ENCODE measurements around the gene NHSL2.

Gene NHSL2

DNA sequence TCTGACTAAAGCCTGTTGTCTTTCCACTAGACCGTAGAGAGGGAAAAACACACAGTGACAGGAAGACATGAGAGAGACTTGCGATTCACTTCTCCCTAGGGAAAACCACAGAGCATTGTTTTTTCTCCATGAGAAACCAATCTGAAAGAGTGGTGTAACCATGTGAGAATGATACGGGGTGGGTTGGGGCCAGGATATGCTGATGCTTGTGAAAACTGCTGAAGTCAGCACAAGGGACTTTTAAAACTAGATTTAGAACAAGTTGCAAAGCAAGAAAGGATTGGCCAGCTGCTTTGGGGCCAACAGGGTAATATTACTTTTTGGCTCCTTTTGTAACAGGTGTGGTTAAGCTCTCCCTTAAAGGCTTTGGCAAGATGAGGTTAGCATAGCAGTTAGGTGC is 66.1 kb downstream of the NHSL2 start:
- H3K27ac ChIP-seq, result no peak overlapping the region
- H3K4me3 ChIP-seq, result no peak overlapping the region

DNA sequence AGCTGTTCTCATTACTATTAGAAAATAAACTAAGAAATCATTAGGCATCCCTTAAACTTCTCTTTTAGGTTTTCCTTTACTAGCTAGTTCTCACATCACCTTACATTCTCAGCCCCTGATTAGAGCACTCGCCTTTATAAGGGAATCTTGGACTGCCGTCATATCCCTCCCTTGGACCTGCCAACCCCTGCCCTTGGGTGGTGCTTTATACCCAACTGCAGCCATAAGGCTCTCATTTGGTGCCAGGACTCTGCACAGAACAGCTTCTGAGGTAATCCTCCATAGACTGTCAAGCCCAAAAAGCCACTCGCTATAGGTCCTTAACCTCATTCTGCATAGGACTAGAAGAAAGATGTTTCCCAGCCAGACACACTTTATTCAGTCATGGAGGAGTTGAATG is 67.5 kb downstream of the NHSL2 start:
- H3K4me3 ChIP-seq, result no peak overlapping the region
- no peak overlapping the region for H3K27ac ChIP-seq

DNA sequence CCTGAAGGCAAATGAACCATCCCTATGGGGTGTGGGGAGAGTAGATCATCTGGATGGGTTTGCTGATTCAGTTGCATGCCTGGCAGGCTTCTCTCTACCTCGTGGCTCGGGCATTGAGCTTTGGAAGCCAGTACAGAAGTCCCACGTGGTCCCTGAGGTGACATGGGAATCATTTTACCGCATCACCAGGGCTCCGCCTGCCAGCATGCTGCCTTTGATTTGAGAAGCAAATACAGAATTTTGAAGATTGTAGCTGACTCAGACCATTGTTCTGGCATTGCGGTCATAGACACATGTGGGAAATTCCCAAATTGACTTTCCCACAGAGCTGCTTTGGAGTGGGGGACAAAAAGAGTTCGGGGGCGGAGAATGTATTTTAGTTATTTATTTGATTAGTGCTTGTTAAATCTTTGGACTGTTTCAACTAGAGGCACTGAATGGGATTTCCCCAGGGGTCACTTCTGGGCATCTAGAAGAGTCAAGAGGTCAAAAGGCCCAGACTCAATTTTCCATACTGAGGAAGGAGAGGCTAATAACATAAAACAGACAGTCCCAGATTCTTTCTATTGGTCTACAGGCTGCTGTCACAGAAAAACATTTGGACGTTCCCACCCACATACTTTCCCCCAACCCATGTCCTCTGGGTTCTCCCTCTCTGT is 79.3 kb downstream of the NHSL2 start:
- no peak overlapping the region for H3K4me3 ChIP-seq
- H3K27ac ChIP-seq, result peak overlapping the region in 1 of 21 experiments; percentile 14

DNA sequence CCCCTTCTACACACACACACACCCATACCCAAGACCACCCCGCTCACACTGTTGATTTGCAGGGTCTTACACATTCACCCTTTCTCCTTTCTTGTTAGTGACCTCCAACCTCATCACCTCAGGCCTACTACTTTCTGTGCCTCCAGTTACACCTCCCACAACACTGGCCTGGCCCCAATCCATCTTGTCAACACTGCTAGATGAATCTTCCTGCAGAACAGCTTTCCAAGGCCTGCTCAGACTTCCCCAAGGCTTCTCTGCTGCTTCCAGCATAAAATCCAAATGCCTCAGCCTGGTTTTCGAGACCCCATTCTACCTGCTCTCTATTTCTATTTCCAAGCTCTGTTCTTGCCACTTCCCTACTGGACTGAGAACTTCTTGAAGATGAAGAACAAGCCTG is 79.9 kb downstream of the NHSL2 start:
- no peak overlapping the region for H3K4me3 ChIP-seq
- H3K27ac ChIP-seq, result peak overlapping the region in 1 of 21 experiments; percentile 14

DNA sequence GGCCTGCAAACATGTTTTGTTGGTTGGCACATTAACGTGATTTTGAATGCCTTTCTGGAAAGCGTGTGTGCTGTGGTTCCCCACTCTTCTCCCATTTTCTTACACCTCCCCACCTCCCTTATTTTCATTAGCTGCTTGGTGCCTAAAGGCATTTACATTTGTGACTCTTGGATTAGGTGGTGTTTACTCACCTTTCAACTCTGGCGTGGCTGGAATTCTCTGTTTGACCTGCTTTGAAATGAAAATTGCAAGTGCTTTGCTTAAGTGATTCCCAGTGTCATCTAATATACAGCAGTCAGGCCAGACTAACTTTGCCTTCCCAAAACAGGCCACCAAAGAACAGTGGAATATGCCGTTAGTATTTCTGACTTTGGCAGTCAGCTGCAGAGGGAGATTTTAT is 80.5 kb downstream of the NHSL2 start:
- Histone ChIP-seq H3K4me3 (no peak overlapping the region), H3K27ac (no peak overlapping the region)

DNA sequence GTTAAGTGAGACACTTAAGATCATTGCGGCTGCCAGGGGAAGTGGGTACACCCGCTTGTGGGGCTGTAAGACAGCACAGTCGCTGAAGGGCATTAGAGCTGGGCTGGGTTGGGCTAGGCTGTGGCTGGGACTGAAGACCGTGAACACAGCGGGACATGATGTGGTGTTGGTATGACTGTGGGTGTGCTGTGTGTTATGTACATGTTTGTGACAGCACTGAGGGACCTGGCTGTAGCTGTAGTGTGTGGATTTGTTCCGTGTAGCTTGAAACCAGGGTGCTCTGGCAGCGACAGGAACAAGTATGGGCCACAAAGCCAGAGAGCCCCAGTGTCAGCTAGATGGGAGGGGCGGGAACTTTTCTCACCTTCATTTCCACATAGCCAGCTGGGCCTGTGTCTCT is 82.1 kb downstream of the NHSL2 start:
- Histone ChIP-seq H3K27ac (peak overlapping the region in 6 of 21 experiments; percentile 6 to 61 (median 35)), H3K4me3 (no peak overlapping the region)

DNA sequence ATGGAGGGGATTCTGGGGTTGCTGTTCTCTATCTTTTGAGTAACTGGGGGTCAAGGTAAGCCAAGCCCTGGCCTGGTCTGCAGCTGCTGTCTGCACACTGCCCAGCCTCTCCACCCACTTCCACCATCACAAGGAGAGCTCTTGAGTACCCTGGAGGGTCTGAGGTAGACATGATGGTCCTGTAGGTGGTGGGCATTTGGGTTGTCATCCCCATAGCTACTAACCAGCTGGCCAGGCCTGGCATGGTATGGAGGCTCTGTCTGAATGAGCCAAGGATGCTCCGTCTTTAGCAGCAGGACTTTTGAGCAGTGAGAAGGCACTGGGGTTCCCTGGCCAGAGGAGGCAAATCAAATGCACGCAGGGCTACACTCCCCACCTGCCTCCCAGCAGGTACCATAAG is 82.7 kb downstream of the NHSL2 start:
- H3K27ac ChIP-seq, result peak overlapping the region in 4 of 21 experiments; percentile 31 to 61 (median 48)
- no peak overlapping the region for H3K4me3 ChIP-seq

DNA sequence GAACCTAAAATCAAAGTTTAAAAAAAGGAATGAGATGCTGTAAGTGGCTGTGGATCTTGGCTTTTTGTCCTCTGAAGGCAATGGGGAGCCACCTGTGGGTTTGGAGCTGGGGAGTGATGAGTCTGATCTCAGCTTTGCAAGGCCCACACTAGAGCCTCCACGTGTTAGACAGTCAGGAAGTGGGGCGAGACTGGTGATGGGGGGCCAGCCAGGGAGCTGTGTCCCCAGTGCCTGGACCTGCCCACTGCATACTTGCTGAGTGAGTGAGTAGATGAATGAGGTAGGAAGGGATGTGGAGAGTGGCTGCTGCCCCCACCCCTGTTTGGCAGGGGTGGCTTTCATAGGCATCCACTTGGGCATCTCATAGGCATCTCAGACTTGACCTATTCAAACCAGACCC is 84.0 kb downstream of the NHSL2 start:
- Histone ChIP-seq H3K4me3 (no peak overlapping the region), H3K27ac (peak overlapping the region in 1 of 21 experiments; percentile 3)

DNA sequence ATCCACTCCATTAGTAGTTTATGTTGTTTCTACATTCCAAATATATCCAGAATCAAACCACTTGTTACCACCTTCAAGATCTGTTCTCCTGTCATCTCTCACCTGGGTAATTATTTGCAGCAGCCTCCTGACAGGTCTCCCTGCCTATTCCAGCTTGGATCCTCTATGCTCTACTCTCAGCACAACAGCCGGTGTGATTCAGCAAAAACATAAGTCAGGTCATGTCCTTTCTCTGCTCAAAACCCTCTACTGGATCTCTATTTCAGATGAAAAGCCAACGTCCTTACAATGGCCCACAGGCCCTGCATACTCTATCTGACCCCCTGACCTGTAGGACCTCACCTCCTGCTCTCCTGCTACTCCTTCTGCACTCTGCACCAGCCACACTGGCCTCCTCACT is 84.5 kb downstream of the NHSL2 start:
- H3K27ac ChIP-seq, result no peak overlapping the region
- no peak overlapping the region for H3K4me3 ChIP-seq

DNA sequence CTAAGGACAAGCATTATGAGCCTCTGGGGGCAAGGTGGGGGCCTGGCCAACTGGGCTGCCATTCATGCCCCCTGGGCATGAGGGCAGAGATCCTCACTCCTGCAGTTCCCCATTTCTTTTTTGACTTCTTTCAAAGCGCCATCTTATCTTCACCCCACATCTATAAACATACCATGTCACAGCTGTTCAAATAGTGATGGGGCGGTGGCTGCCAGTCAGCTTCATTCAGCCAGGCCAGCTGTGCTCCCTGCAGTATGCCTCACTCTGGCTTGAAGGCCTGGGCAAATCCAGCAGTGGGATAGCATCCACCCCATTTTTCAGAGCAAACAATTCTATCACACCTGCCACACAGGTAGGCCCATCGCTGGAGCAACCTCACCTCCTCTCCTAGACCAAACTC is 85.5 kb downstream of the NHSL2 start:
- no peak overlapping the region for H3K27ac ChIP-seq
- H3K4me3 ChIP-seq, result no peak overlapping the region

DNA sequence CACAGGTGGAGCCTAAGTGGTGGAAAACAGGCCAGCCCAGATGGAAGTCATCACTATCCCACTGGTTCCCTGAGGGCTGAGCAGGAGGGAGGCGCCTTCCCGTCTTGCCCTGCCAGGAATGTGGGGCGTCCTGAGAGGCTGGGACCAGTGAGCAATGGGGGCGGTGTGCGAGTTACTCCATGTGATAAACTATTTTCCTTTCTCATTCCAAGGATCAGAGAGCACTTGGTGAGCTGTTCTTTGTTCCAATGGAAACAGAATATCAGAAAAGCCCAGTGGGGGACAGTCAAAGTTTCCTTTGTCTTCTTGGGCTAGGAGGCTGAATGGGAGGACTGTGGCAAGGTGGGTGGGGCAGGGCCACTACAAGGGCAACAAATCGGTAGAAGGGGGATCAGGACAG is 86.2 kb downstream of the NHSL2 start:
- H3K4me3 ChIP-seq, result no peak overlapping the region
- peak overlapping the region in 7 of 21 experiments; percentile 4 to 56 (median 41) for H3K27ac ChIP-seq

DNA sequence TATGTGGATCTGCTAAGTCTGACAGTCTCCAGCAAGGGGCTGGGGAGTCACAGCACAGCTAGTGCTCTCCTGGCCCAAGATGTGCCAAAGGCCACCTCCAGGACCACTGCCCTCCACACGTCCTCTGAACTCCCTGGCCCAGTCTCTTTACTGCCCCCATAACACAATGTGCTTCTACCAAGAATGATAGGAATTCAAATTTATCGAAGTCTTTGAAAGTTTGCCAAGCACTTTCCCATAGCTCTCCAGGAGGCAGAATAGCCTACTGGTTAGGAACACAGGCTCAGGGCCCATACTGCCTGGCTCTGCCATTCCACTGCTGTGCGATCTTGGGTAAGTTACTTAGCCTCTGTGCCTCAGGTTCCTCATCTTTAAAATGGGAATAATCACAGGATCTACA is 86.7 kb downstream of the NHSL2 start:
- Histone ChIP-seq H3K4me3 (no peak overlapping the region), H3K27ac (peak overlapping the region in 7 of 21 experiments; percentile 4 to 56 (median 41))

DNA sequence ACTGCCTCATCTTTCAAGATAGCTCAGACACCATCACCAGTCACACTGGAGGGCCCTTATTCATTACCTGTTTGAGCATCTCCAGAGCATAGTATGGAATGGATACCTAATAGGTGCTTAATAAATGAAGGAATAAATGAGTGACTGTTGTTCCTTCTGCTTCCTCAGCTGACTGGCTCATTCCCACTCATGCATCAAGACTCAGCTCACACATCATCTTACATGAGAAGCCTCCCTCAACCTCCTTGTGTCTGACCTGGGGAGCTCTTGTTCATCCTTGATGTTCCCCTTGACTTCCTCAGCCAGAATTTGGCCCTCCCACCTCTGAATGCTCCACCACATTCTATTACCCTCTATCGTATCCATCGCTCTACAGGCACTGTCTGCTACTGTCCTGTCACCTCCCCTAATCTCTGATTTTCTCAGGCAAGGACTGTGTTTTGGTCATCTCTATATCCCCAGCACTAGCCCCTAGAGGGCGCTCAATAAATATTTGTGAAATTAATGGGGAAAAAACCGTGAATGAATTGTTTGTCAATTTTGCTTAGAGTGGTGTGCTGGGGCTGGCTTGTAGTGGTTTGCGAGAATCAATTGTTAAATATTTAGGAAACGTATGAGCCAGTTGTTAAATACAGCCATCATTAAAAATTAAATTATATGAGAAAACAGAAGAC is 88.3 kb downstream of the NHSL2 start:
- Histone ChIP-seq H3K27ac (no peak overlapping the region), H3K4me3 (no peak overlapping the region)

DNA sequence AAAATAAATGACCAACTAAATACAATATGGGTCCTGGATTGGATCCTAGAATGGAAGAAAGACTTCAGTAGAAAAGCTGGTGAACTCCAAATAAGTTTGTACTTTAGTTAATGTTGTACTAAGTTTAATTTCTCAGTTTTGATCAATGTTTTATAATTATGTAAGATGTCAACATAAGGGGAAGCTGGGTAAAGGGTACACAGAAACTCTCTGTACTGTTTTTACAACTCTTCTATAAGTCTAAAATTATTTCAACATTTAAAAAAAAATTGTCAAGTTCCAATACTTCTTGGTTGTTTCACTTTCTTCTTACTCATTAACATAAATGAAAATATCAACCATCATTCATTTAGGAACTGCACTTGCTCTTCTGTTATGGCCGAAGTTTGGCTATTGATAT is 88.9 kb downstream of the NHSL2 start:
- Histone ChIP-seq H3K27ac (no peak overlapping the region), H3K4me3 (no peak overlapping the region)

DNA sequence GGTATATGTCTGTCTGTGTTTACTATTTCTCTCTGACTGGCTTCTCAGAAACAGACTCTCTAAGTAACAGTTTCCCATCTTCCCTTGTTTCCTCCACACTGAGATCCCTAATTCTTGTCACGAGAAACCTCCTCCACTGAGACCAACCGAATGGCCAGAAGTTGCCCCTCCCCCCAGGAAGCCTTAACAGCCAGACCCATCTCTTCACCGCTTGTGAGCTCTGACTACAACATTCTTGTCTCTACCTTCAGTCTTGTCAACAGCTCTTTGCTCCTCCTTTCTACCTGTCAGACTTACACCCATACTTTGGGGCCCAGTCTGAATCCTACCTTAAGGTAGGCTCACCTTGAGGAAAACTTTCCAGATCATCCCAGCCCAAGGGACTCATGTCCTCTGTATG is 90.8 kb downstream of the NHSL2 start:
- no peak overlapping the region for H3K27ac ChIP-seq
- no peak overlapping the region for H3K4me3 ChIP-seq

DNA sequence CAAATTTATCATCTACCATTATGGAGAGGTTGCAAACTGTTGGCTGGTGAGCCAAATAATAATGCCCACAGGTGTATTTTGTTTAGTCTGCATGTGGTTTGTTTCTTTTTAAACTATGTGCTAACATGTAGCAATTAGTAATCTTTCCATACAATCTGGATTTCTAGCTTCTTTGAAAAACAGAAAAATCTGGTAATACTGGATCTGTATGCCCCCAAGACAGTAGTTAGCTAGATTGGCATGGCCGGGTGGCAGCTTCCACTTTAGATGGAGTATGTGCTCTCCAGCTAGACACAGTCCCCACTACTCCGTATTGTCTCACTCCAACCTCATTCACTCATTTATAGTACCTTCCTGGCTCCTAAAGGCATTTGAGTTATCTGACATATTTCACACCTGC is 91.3 kb downstream of the NHSL2 start:
- Histone ChIP-seq H3K4me3 (no peak overlapping the region), H3K27ac (no peak overlapping the region)

DNA sequence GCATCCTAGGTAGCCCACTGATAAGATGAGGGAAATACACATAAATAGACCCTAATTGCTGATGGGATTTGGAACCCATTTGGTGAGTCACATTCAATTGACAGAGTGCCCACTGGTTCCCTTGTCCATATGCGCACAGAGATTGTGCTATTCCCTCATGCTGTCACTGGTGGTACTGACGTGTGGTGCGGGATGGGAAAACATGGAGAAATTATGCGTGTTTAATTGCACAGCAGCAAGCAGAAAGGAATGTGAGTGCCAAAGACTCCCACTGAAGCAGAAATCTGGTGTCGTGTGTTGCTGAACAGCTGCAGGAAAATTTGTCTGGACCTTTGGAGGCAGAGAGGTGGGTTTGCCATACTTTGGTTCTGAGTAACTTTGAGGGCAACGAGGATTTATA is 92.2 kb downstream of the NHSL2 start:
- Histone ChIP-seq H3K27ac (peak overlapping the region in 4 of 21 experiments; percentile 1 to 74 (median 40)), H3K4me3 (no peak overlapping the region)

DNA sequence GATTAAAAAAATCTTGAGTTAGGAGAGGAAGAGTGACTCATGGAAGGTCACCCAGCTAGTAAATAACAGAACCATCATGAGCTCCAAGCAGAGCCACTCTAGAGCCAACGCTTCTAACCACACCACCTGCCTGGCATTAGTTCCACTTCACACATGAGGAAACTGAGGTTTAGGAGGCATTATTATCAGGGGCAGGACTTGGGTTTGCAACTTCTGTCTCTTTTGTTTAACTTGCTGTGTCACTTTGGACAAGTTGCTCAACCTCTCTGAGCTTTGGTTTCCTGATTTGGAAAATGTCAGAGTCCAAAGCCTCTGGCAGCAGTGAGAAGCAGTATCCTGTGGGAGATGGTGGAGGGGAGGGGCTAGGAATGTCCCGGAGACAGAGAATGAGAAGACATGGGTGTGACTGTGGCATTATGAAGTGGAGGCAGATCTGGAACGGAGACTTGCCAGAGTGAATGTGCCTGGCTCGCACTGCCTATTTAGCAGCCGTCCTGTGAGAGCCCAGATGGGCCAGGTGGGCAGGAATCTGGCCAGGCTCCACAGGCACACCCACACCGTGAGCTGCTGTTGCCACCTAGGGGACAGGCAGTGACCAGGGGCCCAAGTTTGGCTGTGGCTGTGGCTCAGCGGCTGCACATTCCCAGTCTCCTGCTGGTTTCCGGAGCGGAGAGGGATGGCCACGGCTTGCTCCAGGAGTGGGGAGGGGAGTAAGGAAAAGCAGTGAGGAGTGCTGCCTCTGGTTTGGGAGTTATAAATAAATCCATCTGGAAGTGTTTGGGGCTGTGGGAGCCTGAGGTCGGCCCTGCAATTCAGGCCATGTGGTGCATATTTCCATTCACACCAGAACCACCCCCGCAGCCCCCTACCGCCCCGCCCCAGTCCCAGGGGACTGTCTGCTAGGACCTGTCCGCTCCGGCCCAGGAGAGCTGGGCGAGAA is 93.4 kb downstream of the NHSL2 start:
- peak overlapping the region in 7 of 21 experiments; percentile 25 to 74 (median 46) for H3K27ac ChIP-seq
- no peak overlapping the region for H3K4me3 ChIP-seq

DNA sequence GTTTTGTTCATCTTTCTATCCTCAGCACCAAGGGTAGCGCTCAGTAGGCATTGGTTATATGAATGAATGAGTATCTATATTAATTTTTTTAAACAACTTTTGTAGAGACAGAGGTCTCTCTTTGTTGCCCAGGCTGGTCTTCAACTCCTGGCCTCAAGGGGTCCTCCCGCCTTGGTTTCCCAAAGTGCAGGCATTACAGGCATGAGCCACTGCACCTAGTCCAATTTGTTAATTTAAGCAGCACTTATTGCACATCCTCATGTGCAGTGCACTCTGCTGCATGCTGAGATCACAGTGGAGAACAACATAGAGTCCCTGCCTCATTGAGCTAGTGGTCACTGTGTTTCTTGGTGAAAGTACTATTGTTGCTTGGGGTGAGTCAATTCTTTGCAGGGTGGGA is 94.4 kb downstream of the NHSL2 start:
- H3K27ac ChIP-seq, result no peak overlapping the region

DNA sequence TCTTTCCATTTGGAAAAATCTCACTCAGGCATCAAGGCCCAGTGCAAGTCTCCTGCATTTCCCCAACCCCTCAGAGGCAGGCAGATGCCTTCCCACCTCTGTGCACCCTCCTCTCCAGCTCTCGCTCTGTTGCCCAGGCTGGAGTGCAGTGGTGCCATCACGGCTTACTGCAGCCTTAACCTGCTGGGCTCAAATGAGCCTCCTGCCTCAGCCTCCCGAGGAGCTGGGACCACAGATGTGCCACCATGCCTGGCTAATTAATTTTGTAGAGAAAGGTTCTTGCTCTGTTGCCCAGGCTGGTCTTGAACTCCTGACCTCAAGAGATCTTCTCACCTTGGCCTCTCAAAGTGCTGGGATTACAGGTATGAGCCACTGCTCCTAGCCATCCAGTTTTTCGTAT is 95.8 kb downstream of the NHSL2 start:
- Histone ChIP-seq H3K4me3 (no peak overlapping the region), H3K27ac (no peak overlapping the region)

More for the DNA sequence above, 94.4 kb downstream of the NHSL2 start:
- H3K4me3 ChIP-seq, result no peak overlapping the region

DNA sequence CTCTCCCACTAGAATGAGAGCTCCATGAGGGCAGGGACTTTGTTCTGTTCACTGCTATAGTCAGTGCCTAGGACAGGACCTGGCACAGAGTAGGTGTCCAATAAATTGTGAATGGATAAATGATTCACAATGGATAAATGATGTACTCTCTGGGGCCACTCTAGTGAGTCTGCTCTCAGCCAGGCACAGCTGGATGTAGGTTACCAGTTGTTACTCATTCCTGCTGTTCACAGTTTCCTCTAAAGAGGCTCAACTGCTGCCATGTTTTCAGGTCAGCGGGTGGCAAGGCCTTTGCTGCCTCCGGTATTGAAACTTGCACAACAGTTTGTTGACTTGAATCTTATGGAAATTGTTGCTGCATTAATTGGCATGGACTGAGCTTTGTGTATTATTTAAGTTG is 99.1 kb downstream of the NHSL2 start:
- no peak overlapping the region for H3K27ac ChIP-seq

More for the DNA sequence above, 99.1 kb downstream of the NHSL2 start:
- H3K4me3 ChIP-seq, result no peak overlapping the region

Measured in skin epidermis (tissue), 12 donors.